A549 (cell line): ENCODE data around the gene HECTD3. TPM values are rescaled to one million over a fixed set of nuclear protein-coding genes. Genes with fewer than 3 reads are reported as not detected.
A peak's percentile ranks its signal among the peaks of the same experiment; 100 is the strongest.

Source experiments
- ATAC-seq, 2 experiments: fragments of 200-7000 bp in 1 of 2; fragments of >200 bp in 1 of 2; cut with Nextera tagmentation in 1 of 2; cut with Tn5 transposase in 1 of 2; 3 replicates each; pipeline versions ENCODE4 v1.8.0 to v1.9.1; 2018 to 2020; ENCODE audit warnings: mild to moderate bottlenecking in 1 of 2, moderate library complexity in 1 of 2
- CTCF ChIA-PET: fragments of 300-600 bp; sonication (Branson Sonifier 250); formaldehyde crosslinking; extraction: SDS; loops from one replicate; lab custom pipeline; 2021; ENCODE audit warnings: antibody characterized with exemption, inconsistent platforms; lab: Yijun Ruan, JAX
- POLR2A ChIA-PET: fragments of 350-600 bp; formaldehyde crosslinking; extraction: SDS; loops from one replicate; lab custom pipeline; 2021; ENCODE audit warnings: antibody characterized with exemption, inconsistent platforms; lab: Yijun Ruan, JAX
- DNase-seq, 2 experiments: peaks; one replicate each; pipeline versions ENCODE4 v3.0.0 to v3.0.0-alpha.2; 2011 to 2016; ENCODE audit warnings: low read depth in 1 of 2, low spot score in 1 of 2
- FAIRE-seq: peaks from 2 replicates; lab custom pipeline; 2011; peaks lifted over from hg19 to GRCh38; lab: Jason Lieb, UNC
- H3K27ac ChIP-seq, 2 experiments: fragments of >200 bp; sonication (Bioruptor Twin); formaldehyde crosslinking; 3 replicates each; pipeline ENCODE4 v1.5.1; 2016 to 2017
- H3K4me1 ChIP-seq: fragments of >200 bp; sonication (Bioruptor Twin); formaldehyde crosslinking; 3 replicates; pipeline ENCODE4 v1.6.1; 2016
- H3K4me2 ChIP-seq: fragments of >200 bp; sonication (Bioruptor Twin); formaldehyde crosslinking; 3 replicates; pipeline ENCODE4 v1.6.1; 2016
- H3K4me3 ChIP-seq: fragments of >200 bp; sonication (Bioruptor Twin); formaldehyde crosslinking; 3 replicates; pipeline ENCODE4 v1.5.1; 2016
- H3K9me3 ChIP-seq: fragments of >200 bp; sonication (Bioruptor Twin); formaldehyde crosslinking; 3 replicates; pipeline ENCODE4 v1.6.1; 2016
- CEBPB ChIP-seq, 2 experiments: fragments of >200 bp in 1 of 2; sonication (Bioruptor Twin) in 1 of 2; formaldehyde crosslinking in 1 of 2; IDR thresholded peaks; 2 replicates each; pipeline ENCODE4 v1.6.1; 2012 to 2016
- EHMT2 ChIP-seq: fragments of 200-600 bp; sonication (generic); IDR thresholded peaks from 2 replicates; pipeline ENCODE4 v1.6.1; 2016; ENCODE audit warnings: antibody characterized with exemption, low read depth, mild to moderate bottlenecking, moderate library complexity
- FOXS1 ChIP-seq: fragments of 250-450 bp; sonication (Bioruptor Pico); IDR thresholded peaks from 2 replicates; pipeline ENCODE4 v1.5.0; 2020; ENCODE audit warnings: mild to moderate bottlenecking, moderate library complexity
- HEYL ChIP-seq: fragments of 250-450 bp; sonication (Bioruptor Pico); IDR thresholded peaks from 2 replicates; pipeline ENCODE4 v1.8.0; 2021; ENCODE audit warnings: mild to moderate bottlenecking, moderate library complexity
- KDM5A ChIP-seq: fragments of 200-600 bp; sonication (generic); IDR thresholded peaks from 2 replicates; pipeline ENCODE4 v1.6.1; 2016; ENCODE audit warnings: antibody characterized with exemption, mild to moderate bottlenecking
- PHF8 ChIP-seq: fragments of 200-600 bp; sonication (generic); IDR thresholded peaks from 2 replicates; pipeline ENCODE4 v1.6.1; 2016; ENCODE audit warnings: low read depth, mild to moderate bottlenecking, antibody characterized with exemption, moderate library complexity, borderline replicate concordance
- POLR2AphosphoS2 ChIP-seq: conservative IDR thresholded peaks from 2 replicates; pipeline ENCODE4 v1.6.1; 2012; ENCODE audit warnings: low read length, improper control_type of control experiment, inconsistent platforms
- RAD21 ChIP-seq, 2 experiments: fragments of >200 bp in 1 of 2; sonication (Bioruptor Twin) in 1 of 2; formaldehyde crosslinking in 1 of 2; IDR thresholded peaks in 1 of 2; conservative IDR thresholded peaks in 1 of 2; 2 replicates in 1 of 2; 3 replicates in 1 of 2; pipeline ENCODE4 v1.6.1; 2012 to 2018; ENCODE audit warnings: inconsistent platforms in 1 of 2
- RCOR1 ChIP-seq: fragments of 150-350 bp; IDR thresholded peaks from 2 replicates; pipeline ENCODE4 v1.6.1; 2014; ENCODE audit warnings: antibody characterized with exemption, low read length, low read depth
- SMC3 ChIP-seq: fragments of >200 bp; sonication (Bioruptor Twin); formaldehyde crosslinking; IDR thresholded peaks from 3 replicates; pipeline ENCODE4 v1.6.1; 2018; ENCODE audit warnings: inconsistent platforms
- ZFP36 ChIP-seq: fragments of 450-650 bp; IDR thresholded peaks from 2 replicates; pipeline ENCODE4 v1.6.1; 2014; ENCODE audit warnings: borderline replicate concordance; ENCODE audit not compliant: partially characterized antibody
- WGBS: methylation state at CpG from one replicate; pipeline ENCODE4 v1.1.6; 2017; ENCODE audit errors: missing lambda C conversion rate; 5-methylcytosine and 5-hydroxymethylcytosine counted together
- polyA plus RNA-seq, 4 experiments: library from polyadenylated mRNA; depleted of rRNA in 3 of 4; stranded (reverse); fragments of >200 nt; fragmentation: RNase III in 1 of 4; extraction: RNeasy Plus Mini Kit Qiagen cat#74134 plus additional on column Dnase treatment in 1 of 4; gene quantifications; 2 replicates in 3 of 4; 3 replicates in 1 of 4; pipeline ENCODE4 v1.2.3, GENCODE V29; 2011 to 2017
- TF ChIP-seq, protein P1 (sequence below): fragments of 150-350 bp; IDR thresholded peaks from 2 replicates; pipeline ENCODE4 v1.6.1; 2014; ENCODE audit warnings: low read depth, mild to moderate bottlenecking, low read length
- TF ChIP-seq, protein P2 (sequence below): fragments of >200 bp; sonication (Bioruptor Twin); formaldehyde crosslinking; IDR thresholded peaks from 3 replicates; pipeline ENCODE4 v1.5.1; 2016
- TF ChIP-seq, protein P3 (sequence below): IDR thresholded peaks from 2 replicates; pipeline ENCODE4 v1.6.1; 2012
- TF ChIP-seq, protein P4 (sequence below): fragments of >200 bp; sonication (Bioruptor Twin); formaldehyde crosslinking; IDR thresholded peaks from 3 replicates; pipeline ENCODE4 v1.6.1; 2016
- TF ChIP-seq, protein P5 (sequence below): IDR thresholded peaks from 2 replicates; pipeline ENCODE4 v1.6.1; 2012
- TF ChIP-seq, protein P6 (sequence below): fragments of 250-450 bp; sonication (Bioruptor Pico); IDR thresholded peaks from 2 replicates; pipeline ENCODE4 v1.5.0; 2021; ENCODE audit warnings: mild to moderate bottlenecking, moderate library complexity, borderline replicate concordance

The HECTD3 gene
- polyA plus RNA-seq, 2 of the 4 experiments (the other 2 are of a cell fraction) = 19.6 to 24.2 TPM

DNA sequence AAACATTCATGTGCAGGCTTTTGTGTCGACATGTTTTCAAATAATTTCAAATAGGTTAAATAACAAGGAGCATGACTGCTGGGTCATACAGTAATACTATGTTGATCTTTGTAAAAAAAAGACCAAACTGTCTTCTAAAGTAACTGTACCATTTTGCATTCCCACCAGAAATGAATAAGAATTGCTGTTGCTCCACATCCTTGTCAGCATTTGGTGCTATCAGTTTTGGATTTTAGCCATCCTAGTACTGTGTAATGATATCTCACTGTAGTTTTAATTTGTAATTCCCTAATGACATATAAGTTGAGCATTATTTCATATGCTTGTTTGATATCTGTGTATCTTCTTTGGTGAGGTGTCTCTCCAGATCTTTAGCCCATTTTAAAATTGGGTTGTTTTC is 12.5 kb upstream of the HECTD3 start:
- CTCF ChIA-PET = no interaction called here
- no peak for ATAC-seq
- no peak for DNase-seq
- TF ChIP-seq EHMT2 = no peak
- peak; percentile 59 for TF ChIP-seq ZFP36
- TF ChIP-seq, protein P1, sequence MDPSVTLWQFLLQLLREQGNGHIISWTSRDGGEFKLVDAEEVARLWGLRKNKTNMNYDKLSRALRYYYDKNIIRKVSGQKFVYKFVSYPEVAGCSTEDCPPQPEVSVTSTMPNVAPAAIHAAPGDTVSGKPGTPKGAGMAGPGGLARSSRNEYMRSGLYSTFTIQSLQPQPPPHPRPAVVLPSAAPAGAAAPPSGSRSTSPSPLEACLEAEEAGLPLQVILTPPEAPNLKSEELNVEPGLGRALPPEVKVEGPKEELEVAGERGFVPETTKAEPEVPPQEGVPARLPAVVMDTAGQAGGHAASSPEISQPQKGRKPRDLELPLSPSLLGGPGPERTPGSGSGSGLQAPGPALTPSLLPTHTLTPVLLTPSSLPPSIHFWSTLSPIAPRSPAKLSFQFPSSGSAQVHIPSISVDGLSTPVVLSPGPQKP = no peak
- Histone ChIP-seq H3K4me3 (no peak overlapping the region), H3K4me2 (no peak overlapping the region), H3K4me1 (no peaks in the 10 kb centered on the region), H3K9me3 (no peaks in the 10 kb centered on the region), H3K27ac (no peak overlapping the region)
- 21% methylated on average over 1 of the region's 1 CpG for WGBS
- no peak for FAIRE-seq
- POLR2A ChIA-PET = no interaction called here

DNA sequence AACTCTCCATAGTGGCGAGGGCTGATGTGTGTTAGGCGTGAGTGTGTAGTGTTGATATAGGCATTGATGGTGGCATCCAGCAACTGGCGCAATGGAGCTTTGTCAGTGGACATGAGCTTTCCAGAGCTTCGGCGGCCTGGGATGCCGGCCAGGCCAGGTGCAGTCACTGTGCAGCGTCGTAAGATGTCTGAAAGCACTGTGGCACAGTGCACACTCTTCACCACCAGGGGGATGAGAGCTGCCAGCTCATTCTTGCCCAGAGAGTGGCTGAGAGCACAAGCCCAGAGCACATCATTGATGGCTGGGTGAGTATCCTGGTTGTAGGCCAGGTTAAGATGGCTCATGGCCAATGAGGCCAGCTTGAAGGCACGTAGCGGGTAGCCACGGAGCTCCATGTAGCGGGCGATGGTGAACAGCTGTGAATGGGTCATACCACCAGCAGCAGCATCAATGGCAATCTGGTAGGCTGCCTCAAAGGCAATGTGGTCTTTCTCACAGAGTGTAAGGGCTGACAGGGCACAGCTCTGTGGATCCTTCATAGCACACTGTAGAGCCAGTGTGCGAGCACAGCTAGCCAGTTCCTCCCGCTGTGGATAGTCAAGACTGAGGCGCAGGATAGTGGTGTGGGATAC is 7.6 kb upstream of the HECTD3 start:
- no peak overlapping the region for H3K4me2 ChIP-seq
- no peak overlapping the region for H3K4me3 ChIP-seq
- DNase-seq = peak; percentile 24 to 62
- WGBS = 58% methylated on average over 10 of the region's 16 CpGs
- ATAC-seq = peak; percentile 89 to 96
- ChIA-PET POLR2A (interaction anchor here (1.0 kb wide), 1 partner anchor 285 kb away, joined by 7 read pairs; no protein-coding TSS in a partner anchor), CTCF (interaction anchor here (0.7 to 20.8 kb wide), 28 partner anchors 8 to 494 kb away, joined by 3 to 488 read pairs (median 3); partner anchors contain the start of gene TESK2)
- TF ChIP-seq, protein P2, sequence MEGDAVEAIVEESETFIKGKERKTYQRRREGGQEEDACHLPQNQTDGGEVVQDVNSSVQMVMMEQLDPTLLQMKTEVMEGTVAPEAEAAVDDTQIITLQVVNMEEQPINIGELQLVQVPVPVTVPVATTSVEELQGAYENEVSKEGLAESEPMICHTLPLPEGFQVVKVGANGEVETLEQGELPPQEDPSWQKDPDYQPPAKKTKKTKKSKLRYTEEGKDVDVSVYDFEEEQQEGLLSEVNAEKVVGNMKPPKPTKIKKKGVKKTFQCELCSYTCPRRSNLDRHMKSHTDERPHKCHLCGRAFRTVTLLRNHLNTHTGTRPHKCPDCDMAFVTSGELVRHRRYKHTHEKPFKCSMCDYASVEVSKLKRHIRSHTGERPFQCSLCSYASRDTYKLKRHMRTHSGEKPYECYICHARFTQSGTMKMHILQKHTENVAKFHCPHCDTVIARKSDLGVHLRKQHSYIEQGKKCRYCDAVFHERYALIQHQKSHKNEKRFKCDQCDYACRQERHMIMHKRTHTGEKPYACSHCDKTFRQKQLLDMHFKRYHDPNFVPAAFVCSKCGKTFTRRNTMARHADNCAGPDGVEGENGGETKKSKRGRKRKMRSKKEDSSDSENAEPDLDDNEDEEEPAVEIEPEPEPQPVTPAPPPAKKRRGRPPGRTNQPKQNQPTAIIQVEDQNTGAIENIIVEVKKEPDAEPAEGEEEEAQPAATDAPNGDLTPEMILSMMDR = peak; percentile 55
- TF ChIP-seq RAD21 (conservative IDR thresholded peaks at IDR 0.05 in 1 of 2, IDR thresholded peaks at IDR 0.05 in 1 of 2) (peak; percentile 63 to 68), SMC3 (peak; percentile 84), PHF8 (no peak)
- no peak overlapping the region for H3K27ac ChIP-seq
- no peak for FAIRE-seq
- H3K4me1 ChIP-seq = no peaks in the 10 kb centered on the region
- no peaks in the 10 kb centered on the region for H3K9me3 ChIP-seq

DNA sequence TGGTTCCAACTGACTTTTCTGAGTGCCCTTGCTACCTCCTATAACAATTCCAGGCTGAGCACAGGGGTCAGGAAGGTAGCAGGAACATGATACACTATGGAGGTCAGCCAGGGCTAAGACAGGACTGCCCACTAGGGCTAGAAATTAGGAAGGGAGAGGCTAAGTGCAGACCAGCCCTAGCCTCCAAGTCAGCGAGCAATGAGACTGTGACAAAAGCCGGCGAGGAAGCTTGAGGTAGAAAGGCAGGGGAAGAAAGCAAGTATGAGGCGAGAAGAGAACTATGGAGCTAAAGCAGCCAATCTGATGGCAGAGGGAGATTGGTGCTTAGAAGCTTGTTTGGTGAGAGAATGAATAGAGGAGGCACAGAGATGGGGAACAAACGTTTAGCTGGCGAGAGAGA is 5.6 kb upstream of the HECTD3 start:
- H3K4me2 ChIP-seq = no peak overlapping the region
- H3K4me3 ChIP-seq = no peak overlapping the region
- POLR2A ChIA-PET = interaction anchor here (1.4 kb wide), 1 partner anchor 286 kb away, joined by 3 read pairs; no protein-coding TSS in a partner anchor
- DNase-seq (no peak), FAIRE-seq (no peak), ATAC-seq (no peak)
- no peak overlapping the region for H3K27ac ChIP-seq
- H3K9me3 ChIP-seq = no peaks in the 10 kb centered on the region
- TF ChIP-seq RCOR1 (no peak), SMC3 (no peak)
- H3K4me1 ChIP-seq = no peaks in the 10 kb centered on the region
- 65% methylated on average over 6 of the region's 6 CpGs for WGBS
- CTCF ChIA-PET = interaction anchor here (2.4 to 20.8 kb wide), 3 partner anchors 13 to 477 kb away, joined by 23 to 488 read pairs (median 56); partner anchors contain the start of gene TESK2

DNA sequence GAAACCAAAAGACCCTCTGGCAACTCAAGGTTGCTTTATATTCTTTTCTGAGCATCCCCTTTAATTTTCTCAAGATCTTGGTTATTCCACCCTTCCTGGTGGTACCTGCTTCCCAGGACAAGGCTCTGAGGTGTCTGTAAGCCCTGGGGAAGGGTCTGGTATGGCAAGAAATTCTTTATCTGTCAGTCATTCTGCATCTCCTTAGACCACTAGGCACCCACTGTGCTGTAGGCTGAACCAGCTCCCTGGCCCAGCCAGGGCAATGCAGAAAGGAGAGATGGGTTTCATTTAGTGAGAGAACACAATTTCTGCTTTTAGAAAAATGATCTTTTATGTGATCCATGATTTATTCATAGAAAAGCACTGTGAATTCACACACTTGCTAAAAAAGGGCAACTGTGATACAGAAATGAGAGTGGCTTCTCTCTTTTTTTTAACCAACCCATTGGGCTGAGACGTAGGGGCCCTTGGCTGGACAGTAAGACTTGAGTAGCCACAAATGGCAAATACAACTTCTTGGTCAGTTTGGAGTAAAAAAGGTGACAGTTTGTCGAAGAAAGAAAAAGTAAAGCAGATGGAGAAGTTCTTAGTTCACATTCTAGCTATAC is 5.1 kb upstream of the HECTD3 start:
- ChIA-PET CTCF (interaction anchor here (2.7 to 20.8 kb wide), 3 partner anchors 12 to 477 kb away, joined by 23 to 488 read pairs (median 56); partner anchors contain the start of gene TESK2), POLR2A (interaction anchor here (1.4 kb wide), 1 partner anchor 287 kb away, joined by 3 read pairs; no protein-coding TSS in a partner anchor)
- FAIRE-seq (no peak), ATAC-seq (no peak), DNase-seq (no peak)
- Histone ChIP-seq H3K4me1 (peaks cover 5% of the 10 kb centered on the region; the same call in 2 of the 3 replicates), H3K27ac (no peak overlapping the region), H3K4me2 (no peak overlapping the region), H3K4me3 (no peak overlapping the region), H3K9me3 (no peaks in the 10 kb centered on the region)
- 71% methylated on average over 2 of the region's 2 CpGs for WGBS
- TF ChIP-seq, protein P3, sequence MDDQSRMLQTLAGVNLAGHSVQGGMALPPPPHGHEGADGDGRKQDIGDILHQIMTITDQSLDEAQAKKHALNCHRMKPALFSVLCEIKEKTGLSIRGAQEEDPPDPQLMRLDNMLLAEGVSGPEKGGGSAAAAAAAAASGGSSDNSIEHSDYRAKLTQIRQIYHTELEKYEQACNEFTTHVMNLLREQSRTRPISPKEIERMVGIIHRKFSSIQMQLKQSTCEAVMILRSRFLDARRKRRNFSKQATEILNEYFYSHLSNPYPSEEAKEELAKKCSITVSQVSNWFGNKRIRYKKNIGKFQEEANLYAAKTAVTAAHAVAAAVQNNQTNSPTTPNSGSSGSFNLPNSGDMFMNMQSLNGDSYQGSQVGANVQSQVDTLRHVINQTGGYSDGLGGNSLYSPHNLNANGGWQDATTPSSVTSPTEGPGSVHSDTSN = no peak
- TF ChIP-seq HEYL (CRISPR knock-in tag) (no peak), CEBPB (IDR thresholded peaks at IDR 0.05) (no peak), SMC3 (no peak), POLR2AphosphoS2 (no peak), FOXS1 (no peak), KDM5A (no peak)
- TF ChIP-seq, protein P4, sequence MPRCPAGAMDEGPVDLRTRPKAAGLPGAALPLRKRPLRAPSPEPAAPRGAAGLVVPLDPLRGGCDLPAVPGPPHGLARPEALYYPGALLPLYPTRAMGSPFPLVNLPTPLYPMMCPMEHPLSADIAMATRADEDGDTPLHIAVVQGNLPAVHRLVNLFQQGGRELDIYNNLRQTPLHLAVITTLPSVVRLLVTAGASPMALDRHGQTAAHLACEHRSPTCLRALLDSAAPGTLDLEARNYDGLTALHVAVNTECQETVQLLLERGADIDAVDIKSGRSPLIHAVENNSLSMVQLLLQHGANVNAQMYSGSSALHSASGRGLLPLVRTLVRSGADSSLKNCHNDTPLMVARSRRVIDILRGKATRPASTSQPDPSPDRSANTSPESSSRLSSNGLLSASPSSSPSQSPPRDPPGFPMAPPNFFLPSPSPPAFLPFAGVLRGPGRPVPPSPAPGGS = no peak
- TF ChIP-seq, protein P5, sequence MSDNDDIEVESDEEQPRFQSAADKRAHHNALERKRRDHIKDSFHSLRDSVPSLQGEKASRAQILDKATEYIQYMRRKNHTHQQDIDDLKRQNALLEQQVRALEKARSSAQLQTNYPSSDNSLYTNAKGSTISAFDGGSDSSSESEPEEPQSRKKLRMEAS = no peak
- TF ChIP-seq, protein P1 = no peak
- TF ChIP-seq, protein P6, sequence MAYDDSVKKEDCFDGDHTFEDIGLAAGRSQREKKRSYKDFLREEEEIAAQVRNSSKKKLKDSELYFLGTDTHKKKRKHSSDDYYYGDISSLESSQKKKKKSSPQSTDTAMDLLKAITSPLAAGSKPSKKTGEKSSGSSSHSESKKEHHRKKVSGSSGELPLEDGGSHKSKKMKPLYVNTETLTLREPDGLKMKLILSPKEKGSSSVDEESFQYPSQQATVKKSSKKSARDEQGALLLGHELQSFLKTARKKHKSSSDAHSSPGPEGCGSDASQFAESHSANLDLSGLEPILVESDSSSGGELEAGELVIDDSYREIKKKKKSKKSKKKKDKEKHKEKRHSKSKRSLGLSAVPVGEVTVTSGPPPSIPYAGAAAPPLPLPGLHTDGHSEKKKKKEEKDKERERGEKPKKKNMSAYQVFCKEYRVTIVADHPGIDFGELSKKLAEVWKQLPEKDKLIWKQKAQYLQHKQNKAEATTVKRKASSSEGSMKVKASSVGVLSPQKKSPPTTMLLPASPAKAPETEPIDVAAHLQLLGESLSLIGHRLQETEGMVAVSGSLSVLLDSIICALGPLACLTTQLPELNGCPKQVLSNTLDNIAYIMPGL (CRISPR knock-in tag) = no peak
